Right ventricle myocardium inferior (tissue), 1 donor: Measurements from ENCODE around the gene NPAS3. TPM values are rescaled to one million over a fixed set of nuclear protein-coding genes. Genes with fewer than 3 reads are reported as not detected.

Experiments used
- ATAC-seq: fragments of 200-7000 bp; cut with Tn5 transposase; one replicate; pipeline ENCODE4 v1.9.1; 2020; ENCODE audit warnings: mild to moderate bottlenecking, moderate library complexity
- DNase-seq: peaks from one replicate; pipeline ENCODE4 v3.0.0; 2021; ENCODE audit errors: missing footprints
- intact Hi-C: fragments of 100-400 bp; cut with DNase I; formaldehyde crosslinking; loops from one replicate; pipeline ENCODE4 v1.11.0; 2022
- total RNA-seq: library from RNA; stranded (reverse); fragmentation: NEBNext Ultra II Directional; extraction: Animal tissue kit (Norgen Biotek cat#: 25700); gene quantifications from one replicate; pipeline ENCODE4 v1.2.1, GENCODE V29; 2021
- donor health status: DM: no; HTN: yes; CAD: no; lungs with severe emphysema.

NPAS3 gene
- total RNA-seq, 1 donor from 2014 or later, result 1.9 TPM

DNA sequence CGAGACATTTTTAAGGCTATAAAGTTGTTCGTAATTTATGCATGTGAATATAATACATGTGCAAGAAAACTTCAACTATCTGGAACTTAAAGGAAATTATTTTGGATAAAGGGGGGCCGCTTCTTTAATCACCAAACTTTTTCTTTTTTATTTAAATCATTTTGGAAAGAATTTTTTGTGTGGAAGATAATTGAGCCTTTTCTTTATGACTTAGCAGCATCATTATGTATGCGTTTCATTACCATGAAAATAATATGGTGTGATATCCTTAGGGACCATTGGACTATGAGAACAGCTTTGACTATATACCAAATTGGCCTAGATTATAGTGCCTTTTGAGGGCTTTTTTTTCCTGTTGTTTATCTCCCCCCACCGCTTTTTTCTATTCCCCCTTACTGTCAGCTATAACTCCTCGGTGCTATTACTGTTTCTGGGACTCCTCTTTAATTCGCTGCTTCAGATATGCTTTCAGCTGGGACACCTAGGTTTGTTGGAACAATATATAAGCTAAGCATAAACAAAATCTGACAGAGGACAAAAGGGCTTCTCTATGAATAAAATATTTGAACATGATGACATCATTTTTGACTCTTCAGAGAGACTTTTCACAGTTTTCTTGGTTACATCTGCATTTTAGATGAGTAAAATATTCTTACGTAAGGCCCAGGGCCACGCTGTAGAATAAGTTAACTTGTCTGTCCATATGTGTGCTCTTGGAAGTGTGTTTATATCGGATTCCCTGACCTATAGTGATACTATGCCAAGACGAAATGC, 392.7 kb downstream of the NPAS3 start:
- intact Hi-C loops, result no loop called here

DNA sequence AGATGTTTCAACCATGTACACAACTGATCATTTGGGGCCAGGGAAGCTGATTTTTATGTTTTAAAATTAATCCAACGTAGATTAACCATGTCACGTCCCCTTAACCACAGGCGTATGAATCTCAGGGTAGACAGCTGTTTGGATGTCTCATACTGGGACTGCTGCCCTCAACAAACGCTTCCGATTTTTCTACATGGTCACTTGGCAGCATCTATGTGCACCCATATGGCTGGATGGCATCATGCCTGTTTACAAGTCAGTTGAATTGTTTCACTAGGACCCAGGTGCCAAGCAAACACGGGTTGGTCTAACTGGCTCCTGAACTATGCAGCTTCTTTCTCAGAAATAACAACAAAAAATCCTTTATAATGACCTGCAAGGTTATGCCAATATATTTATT, 393.8 kb downstream of the NPAS3 start:
- no peak for ATAC-seq
- intact Hi-C loops, result no loop called here
- no peak for DNase-seq

More for the DNA sequence above, 392.7 kb downstream of the NPAS3 start:
- no peak for ATAC-seq
- no peak for DNase-seq

DNA sequence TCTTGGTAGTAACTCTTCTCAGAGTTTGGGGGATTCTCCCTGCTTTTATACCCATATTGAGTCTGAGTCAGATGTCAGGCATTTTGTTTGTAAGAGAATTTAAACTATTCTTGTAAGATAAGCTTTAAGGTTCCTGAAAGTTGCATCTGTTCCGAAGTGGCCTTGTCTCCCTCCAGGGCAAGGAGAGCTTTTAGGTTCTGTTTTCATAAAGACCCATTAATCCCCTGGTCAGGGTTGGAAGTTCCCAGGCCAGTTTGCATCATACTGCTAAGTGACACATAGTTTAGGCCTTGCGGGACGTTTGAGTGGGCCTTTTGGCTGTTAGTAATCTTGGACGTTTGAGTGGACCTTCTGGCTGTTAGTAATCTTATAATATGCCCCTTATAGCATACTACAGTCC, 396.7 kb downstream of the NPAS3 start:
- DNase-seq, result no peak
- ATAC-seq, result no peak
- intact Hi-C loops, result no loop called here

DNA sequence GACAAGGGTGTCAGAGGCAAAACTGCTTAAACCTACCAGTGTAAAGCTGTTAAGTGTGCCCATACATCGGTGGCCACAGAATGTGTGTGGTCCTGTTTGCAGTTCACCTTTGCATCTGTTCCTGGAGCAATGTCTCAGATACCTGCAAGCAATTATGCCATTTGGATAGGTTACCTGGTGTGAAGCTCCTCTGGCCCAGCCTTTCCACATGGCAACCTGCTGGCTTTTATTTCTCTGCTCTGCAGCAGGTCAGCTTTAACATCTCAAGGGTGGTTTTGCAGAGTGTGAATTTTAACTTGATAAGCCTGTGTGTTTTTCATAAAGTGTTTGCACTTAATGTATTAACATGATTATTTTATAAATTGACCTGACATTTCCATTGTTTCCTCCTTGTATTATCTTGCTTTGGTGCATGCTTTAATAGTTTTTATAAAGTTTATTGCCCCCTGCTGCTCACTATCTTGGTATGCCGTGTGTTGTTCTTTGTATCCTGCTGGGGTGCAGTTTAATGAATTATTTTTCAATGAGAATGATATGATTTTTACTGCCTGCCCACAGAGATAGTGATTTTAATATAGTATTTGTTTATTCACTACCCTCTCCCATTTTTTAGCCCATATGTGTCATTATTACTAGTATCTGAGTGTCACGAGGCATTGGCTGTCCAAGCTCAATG, 403.8 kb downstream of the NPAS3 start:
- ATAC-seq (no peak), DNase-seq (no peak)
- intact Hi-C loops, result no loop called here

DNA sequence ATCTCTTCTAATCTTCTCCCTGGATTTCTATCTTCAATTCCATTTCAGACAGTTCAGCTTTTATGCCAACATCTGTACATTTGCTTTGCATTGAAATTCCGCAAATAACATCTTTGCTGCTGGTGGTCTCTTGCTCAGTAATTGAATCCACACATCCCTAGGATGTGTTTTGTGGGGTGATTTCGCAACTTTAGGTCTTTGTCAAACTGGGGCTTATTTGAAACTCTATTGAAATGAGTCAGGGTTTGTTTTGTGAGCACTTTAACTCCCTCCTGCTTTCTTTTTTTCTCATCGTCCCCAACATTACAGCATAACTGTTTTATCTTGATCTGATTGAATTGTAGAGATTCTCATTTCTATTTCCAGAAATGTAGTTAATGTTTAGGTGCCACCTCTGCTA, 404.3 kb downstream of the NPAS3 start:
- ATAC-seq, result no peak
- no peak for DNase-seq
- intact Hi-C loops, result no loop called here

DNA sequence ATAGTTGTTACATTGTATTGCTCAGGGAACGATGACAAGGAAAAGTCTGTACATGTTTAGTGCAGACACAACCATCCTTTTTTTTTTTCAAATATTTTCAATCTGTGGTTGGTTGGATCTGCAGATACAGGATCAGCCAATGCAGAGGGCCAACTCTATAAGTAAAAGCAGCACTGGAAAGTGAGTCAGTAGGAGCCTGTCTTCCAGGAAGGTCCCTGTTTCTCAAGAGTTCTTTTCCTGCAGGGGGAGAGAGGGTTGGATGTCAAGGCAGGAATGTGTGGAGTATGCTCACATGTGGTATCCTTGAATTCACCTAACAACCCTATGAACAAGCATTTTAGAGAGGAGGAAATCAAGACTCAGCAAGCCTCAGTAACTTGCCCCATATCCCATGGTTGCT, 409.1 kb downstream of the NPAS3 start:
- intact Hi-C loops, result no loop called here
- DNase-seq, result no peak
- no peak for ATAC-seq

DNA sequence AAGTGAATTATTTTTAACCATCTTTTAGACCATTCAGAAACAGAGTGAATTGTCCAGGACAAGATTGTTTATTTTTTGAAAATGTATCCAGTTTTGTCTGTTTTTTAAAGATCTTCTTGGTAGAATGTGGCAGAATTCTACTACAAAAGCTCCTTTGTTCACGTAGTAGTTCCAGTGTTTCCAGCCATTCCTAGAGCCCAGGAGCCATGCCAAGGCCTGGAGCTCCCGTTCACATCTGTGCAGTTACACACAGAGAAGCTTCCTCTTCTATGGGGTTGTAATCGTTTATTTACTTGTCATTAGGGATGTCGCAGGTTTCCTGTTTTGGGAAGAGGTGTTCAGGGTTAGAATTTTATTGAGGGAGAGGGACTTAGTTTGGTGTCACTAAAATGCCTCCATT, 409.8 kb downstream of the NPAS3 start:
- intact Hi-C loops, result no loop called here
- DNase-seq, result no peak

DNA sequence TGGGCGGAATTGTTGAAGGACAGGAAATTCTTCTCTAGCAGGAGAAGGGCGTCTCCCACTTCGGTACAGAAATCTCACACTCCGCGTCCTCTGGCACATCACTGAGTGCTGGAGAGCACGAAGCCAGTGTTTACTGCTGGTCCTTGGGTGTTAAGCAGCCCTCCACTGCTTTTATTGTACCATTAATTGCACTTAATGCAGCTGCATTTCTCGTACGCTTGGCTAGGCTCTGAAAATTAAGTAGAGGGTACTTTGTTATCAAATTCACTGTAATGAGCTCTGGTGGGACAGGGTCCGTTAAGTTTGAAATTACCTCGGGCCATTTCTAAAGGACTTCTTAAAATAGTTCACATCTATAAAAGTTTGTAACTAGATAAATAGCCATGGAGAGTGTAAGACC, 411.2 kb downstream of the NPAS3 start:
- intact Hi-C loops, result no loop called here
- no peak for ATAC-seq
- DNase-seq, result no peak

More for the DNA sequence above, 409.8 kb downstream of the NPAS3 start:
- ATAC-seq, result no peak

DNA sequence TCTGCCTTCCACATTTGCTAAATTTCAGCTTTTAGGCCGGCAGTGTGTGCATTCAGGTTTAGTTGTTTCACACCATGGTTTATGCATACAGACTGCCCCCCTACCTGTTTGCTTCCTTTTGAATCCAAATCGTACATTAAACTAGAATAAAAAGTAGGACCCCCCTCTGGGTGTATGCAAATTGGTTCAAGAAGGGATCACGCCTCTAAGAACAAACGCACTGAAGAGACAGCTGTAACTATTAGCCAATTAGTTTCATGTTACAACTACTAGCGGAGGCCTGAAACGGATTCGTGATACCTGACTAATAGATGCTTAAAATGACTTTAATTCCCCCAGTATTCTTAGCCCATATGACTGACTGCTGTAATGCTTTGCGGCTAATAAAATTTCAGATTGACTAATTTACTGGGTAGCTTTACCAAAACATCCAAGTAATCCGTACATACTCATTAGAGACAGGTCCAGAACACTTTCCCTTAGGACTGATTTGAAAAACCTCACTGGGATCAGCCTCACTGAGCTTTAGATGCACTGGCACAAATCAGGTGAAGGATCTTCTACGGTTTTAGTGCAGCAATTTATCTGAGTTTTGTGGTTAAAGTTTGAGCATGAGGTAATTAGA, 411.8 kb downstream of the NPAS3 start:
- ATAC-seq (no peak), DNase-seq (no peak)
- intact Hi-C loops, result no loop called here

DNA sequence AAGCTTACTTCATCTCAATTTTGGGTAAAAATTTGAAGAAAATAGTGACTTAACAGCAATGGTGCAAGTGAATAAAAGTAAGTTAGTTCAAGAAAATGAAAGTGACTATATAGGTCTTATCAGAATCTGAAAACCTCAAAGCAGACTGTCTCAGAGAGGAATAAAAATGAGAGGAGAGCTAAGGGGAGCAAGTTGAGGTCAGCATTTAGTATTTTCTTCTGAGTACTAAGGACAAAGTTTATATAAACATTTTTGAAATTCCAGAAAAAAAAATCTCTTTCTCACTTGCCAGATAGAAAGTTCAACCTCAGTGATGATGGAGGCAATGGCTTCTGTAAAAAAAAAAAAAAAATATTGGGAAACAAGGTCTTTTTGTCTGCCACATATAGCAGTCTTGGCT, 414.1 kb downstream of the NPAS3 start:
- ATAC-seq (no peak), DNase-seq (no peak)
- intact Hi-C loops, result no loop called here

DNA sequence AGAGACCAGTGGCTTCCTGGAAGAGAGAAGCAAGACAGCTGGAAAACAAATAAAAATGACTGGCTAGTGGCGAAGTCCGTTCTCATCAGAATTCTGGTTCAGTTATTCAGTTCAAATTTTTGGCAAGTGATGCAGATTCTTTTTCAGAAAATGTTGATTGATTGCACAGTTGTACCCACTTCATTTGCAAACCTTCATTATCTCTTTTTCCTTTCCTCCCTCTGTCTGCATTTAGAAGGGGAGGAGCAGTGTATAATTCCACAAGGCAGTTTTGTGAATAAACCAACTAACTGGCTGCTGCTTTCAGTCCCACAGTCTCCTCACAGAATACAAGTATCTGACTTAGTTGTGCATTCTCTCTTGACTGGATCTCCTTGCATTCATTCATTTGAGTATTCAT, 417.5 kb downstream of the NPAS3 start:
- ATAC-seq, result no peak
- intact Hi-C loops, result no loop called here
- no peak for DNase-seq

DNA sequence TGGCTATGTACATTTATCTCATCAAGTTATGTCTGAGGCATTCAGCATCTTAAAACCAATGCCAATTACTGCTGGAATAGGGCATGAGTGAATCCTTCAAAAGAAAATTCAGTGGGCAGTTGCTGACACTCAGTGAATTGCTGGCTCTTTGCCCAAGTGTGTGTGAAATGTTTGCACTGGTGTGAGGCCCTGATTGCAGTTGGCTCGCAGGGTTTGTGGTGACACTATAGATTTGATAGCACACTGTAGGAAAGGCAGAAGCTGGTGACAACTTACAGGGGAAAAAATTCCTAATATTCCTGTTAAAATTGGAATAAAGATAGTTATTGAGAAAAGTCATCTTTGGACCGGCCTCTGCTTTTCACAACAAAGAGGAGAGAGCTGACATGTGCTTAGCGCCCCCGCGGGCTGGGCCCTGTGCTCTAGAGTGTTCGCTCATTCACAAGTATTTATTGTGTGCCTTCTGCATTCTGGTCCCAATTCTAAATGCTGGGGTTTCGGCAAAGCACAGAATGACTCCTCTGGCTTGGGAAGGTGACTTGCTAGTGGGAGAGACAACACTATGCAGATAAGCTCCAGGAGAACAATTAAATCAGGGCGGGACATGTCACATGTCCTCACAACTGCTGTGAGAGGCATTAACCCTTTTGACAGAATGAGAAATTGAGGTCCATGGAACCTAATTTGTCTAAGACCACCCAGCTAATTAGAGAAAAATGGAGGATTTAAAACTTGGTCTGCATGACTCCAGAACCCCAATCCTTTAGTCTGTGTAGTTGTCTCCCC, 418.7 kb downstream of the NPAS3 start:
- intact Hi-C loops, result no loop called here
- ATAC-seq, result no peak

DNA sequence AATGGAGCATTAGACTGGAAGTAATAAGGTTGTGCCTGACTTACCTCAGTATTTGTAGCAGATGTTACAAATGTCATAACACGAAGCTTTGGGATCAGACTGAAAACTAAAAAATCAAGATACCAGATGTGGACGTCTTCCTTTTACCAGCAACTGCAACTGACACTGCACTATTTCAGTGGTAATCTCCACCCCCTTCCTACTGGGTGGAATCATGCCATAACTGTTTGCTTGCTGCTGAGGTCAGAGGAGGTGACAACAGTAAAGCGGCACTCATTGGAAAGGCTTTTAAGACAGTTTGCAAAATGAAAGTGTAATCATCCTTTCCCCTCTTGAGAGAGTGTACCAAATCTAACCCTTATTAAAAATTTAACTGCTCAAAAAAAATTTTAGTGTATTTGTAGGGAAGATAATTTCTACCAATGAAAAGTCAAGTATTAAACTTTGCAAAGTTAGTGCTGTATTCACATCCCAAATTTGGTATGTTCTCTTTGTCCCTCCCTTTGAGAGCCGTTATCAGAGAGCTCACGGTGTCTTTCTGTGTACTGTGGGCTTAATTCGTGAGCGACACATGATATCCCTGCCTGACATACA, 420.7 kb downstream of the NPAS3 start:
- no peak for ATAC-seq
- DNase-seq, result no peak
- intact Hi-C loops, result no loop called here

More for the DNA sequence above, 418.7 kb downstream of the NPAS3 start:
- DNase-seq, result no peak

DNA sequence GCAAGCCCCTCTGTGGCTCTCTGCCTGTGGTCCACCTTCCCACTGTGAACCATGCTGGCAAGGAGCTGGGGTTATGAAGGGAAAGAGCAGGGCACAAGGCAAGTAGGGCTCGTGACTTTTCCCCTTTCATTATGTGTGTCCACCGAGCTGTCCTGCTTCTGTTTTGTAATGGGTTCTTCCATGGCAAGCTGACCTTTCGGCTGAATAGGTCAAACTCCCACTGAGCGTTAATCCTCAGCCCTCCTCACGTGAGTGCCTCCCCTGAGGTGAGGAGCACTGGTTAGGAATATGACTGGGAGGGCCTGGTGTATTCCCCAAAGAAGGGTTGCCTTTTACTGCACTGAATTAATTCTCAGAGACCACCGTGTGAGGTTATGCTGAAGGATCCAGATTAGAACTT, 424.3 kb downstream of the NPAS3 start:
- intact Hi-C loops, result no loop called here
- no peak for ATAC-seq

DNA sequence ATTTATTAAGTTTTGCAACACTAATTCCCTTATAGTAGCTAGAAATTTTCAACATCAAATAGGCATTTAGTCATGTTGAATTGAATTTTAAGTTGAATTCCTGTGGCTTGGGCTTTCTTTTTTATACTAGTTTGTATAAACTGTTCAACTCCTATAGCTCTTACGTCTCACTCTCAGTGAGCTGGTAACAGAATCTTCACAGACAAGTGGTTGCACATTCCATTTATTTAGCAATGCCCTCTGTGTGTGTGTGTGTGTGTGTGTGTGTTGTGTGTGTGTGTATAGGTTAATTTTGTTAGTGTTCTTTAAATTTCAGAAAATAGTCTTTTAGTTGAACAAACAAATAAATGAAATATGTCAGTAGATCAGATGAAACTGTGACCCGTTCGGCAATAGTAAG, 425.0 kb downstream of the NPAS3 start:
- intact Hi-C loops, result no loop called here
- ATAC-seq (no peak), DNase-seq (no peak)

More for the DNA sequence above, 424.3 kb downstream of the NPAS3 start:
- no peak for DNase-seq

DNA sequence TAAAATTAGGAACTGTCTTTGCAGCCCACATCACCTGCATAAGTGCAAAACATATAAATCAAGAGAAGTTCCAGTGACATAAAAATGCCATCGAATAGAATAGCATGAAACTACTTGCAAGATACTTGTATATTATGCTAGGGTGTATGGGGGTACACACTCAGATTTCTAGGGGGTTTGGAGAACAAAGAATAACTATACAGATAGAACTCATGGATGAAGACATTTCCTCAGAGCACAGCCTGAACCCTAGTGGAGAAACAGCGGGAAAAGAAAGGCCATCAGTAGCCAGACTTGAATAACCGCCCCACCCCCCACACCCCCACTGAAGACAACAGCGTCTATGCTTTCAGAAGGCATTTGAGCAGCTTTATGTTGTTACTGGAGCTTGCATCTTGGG, 425.8 kb downstream of the NPAS3 start:
- ATAC-seq (no peak), DNase-seq (no peak)
- intact Hi-C loops, result no loop called here

DNA sequence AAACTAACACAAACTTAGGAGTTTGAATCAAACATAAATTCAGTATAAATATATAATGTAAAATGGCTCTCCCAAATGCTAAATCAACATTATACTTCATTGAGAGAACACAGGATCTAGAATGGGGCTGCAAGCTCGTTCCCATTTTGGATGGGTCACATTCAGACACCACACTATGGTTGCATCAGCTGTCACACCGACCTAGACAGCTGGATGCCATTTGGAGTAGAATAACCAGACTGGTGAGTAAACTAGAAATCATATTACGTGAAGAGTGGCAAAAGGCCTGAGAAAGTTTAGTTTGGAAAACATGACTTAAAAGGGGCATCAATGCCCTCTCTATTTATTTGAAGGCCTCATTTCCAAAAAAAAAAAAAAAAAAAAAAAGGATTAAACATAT, 430.4 kb downstream of the NPAS3 start:
- ATAC-seq (no peak), DNase-seq (no peak)
- intact Hi-C loops, result no loop called here

DNA sequence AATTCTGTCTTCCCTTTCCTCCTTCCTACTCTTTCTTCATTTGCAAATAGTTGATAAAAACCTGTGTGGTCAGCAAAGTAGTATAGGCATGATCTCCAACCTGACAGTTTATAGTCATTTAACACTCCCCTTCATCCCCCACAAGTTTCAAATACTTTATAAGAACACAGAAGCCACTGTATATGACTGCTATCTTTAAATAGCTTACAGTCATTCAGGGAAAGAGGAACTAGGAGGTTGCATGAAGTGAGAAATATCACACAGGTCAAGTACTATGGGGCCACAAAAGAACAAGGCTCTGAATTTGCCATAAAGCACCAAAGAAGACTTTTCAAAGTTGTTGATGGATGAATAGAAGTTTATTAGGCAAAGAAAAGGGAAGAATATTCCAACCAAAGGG, 431.3 kb downstream of the NPAS3 start:
- no peak for ATAC-seq
- no peak for DNase-seq
- intact Hi-C loops, result no loop called here

DNA sequence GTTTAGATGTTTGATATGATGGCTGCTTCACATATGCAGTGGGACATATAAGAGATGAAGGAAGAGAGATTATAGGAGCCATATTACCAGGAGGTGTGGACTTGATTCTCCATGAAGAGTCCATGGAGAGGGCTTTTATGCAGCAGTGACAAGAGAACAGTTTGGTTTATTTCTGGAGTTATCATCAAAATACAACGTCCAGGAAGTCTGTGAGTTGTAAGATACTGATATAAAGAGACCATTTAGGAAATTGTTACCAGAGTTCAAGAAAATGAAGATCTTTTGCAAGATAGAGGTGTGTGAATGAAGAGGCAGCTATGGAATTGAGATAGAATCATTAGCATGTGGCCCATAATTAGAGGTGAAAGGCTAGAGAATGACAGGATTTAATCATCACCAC, 431.7 kb downstream of the NPAS3 start:
- DNase-seq (no peak), ATAC-seq (no peak)
- intact Hi-C loops, result no loop called here
